Panc1 (cell line): Measurements from ENCODE around the gene RNASE2. TPM values are rescaled to one million over a fixed set of nuclear protein-coding genes. Genes with fewer than 3 reads are reported as not detected.
A peak's percentile ranks its signal among the peaks of the same experiment; 100 is the strongest.

Experiments
- ATAC-seq: fragments of 200-7000 bp; cut with Tn5 transposase; 2 replicates; pipeline ENCODE4 v1.9.1; 2020; ENCODE audit warnings: mild to moderate bottlenecking, moderate library complexity
- BruUV-seq: library from RNA; stranded (reverse); fragments of 400-500 nt; replicated peaks from 2 replicates; lab custom pipeline; 2021; lab: Mats Ljungman, UMichigan
- CTCF ChIA-PET: fragments of 300-600 bp; sonication (Branson Sonifier 250); formaldehyde crosslinking; loops from one replicate; lab custom pipeline; 2022; ENCODE audit warnings: antibody characterized with exemption; lab: Charles Lee
- POLR2A ChIA-PET: fragments of 300-600 bp; sonication (Branson Sonifier 250); formaldehyde crosslinking; loops from one replicate; lab custom pipeline; 2022; ENCODE audit warnings: antibody characterized with exemption; lab: Charles Lee
- DNase-seq: peaks from one replicate; pipeline ENCODE4 v3.0.0-alpha.2; 2010; ENCODE audit warnings: low read depth, low spot score
- H3K27ac ChIP-seq: 2 replicates; pipeline ENCODE4 v1.5.1; 2011; ENCODE audit warnings: mild to moderate bottlenecking, low read length, inconsistent platforms
- H3K27me3 ChIP-seq: fragments of 200-500 bp; sonication (Bioruptor generic); 2 replicates; pipeline ENCODE4 v1.6.0; 2014; ENCODE audit warnings: low read length, inconsistent platforms; ENCODE audit not compliant: control insufficient read depth, insufficient read depth
- H3K36me3 ChIP-seq: fragments of 200-500 bp; sonication (Bioruptor generic); 2 replicates; pipeline ENCODE4 v1.5.1; 2014; ENCODE audit warnings: inconsistent platforms, mild to moderate bottlenecking, low read length, moderate library complexity; ENCODE audit not compliant: control insufficient read depth, insufficient read depth
- H3K4me1 ChIP-seq: 2 replicates; pipeline ENCODE4 v1.5.1; 2011; ENCODE audit warnings: inconsistent platforms, mild to moderate bottlenecking, low read length, moderate library complexity; ENCODE audit not compliant: control insufficient read depth, insufficient read depth
- H3K4me3 ChIP-seq, 2 experiments: 2 replicates each; pipeline ENCODE4 v1.5.1; 2011 to 2012; ENCODE audit warnings: low read depth in 2 of 2, low read length in 2 of 2, mild to moderate bottlenecking in 2 of 2, inconsistent platforms in 1 of 2, moderate library complexity in 1 of 2
- H3K9me3 ChIP-seq: fragments of 200-500 bp; sonication (Bioruptor generic); 2 replicates; pipeline ENCODE4 v1.5.1; 2014; ENCODE audit warnings: low read depth, mild to moderate bottlenecking, inconsistent platforms, low read length, moderate library complexity; ENCODE audit not compliant: control insufficient read depth, insufficient read depth
- CTCF ChIP-seq: fragments of 450-650 bp; IDR thresholded peaks from 2 replicates; pipeline ENCODE4 v1.5.1; 2017; ENCODE audit warnings: mild to moderate bottlenecking
- POLR2AphosphoS5 ChIP-seq: IDR thresholded peaks from 2 replicates; pipeline ENCODE4 v1.6.1; 2012; ENCODE audit warnings: mild to moderate bottlenecking, low read depth, low read length, moderate library complexity
- REST ChIP-seq, 2 experiments: IDR thresholded peaks; 2 replicates each; pipeline ENCODE4 v1.6.1; 2011 to 2012; ENCODE audit warnings: low read depth in 2 of 2, control low read depth in 1 of 2, low read length in 1 of 2, mild to moderate bottlenecking in 1 of 2, moderate library complexity in 1 of 2; ENCODE audit not compliant: insufficient read depth in 1 of 2
- SIN3A ChIP-seq: IDR thresholded peaks from 2 replicates; pipeline ENCODE4 v1.6.1; 2012; ENCODE audit warnings: low read depth, mild to moderate bottlenecking, low read length, moderate library complexity, borderline replicate concordance; ENCODE audit not compliant: insufficient read depth
- TCF7L2 ChIP-seq: IDR thresholded peaks from 2 replicates; pipeline ENCODE4 v1.6.1; 2011; ENCODE audit warnings: mild to moderate bottlenecking, low read depth, low read length, inconsistent platforms
- in situ Hi-C: cut with HindIII; loops from 2 replicates; pipeline ENCODE4 v1.10.0; 2016; ENCODE audit warnings: low sequenced_read_pairs, low pct_unique_long_range_greater_than_20kb
- intact Hi-C: fragments of 100-400 bp; cut with micrococcal nuclease; formaldehyde crosslinking; loops from one replicate; pipeline ENCODE4 v1.10.0; 2022; ENCODE audit not compliant: unreplicated experiment
- total RNA-seq: library from RNA; stranded (reverse); gene quantifications from one replicate; pipeline ENCODE4 v1.2.1, GENCODE V29; 2021; ENCODE audit not compliant: unreplicated experiment

RNASE2 gene
- total RNA-seq, 1 experiment from 2014 or later: not detected

GRCh38 chr14:20989787-20990600, 34.7 kb downstream of the RNASE2 start, which contains the start of gene METTL17:
METTL17 (plus strand) TSS chr14:20989980; CDS start chr14:20990003, 23 bp downstream.
- ChIA-PET CTCF (no interaction called here), POLR2A (no interaction called here)
- Histone ChIP-seq H3K4me3 (peak within 1 kb of the TSS; percentile 94 to 97), H3K9me3 (no peaks in the 10 kb centered on the region), H3K27ac (peak within 1 kb of the TSS; percentile 93), H3K27me3 (no peaks in the 10 kb centered on the region), H3K4me1 (peaks cover 10% of the 10 kb centered on the region), H3K36me3 (peaks cover 11% of the 10 kb centered on the region)
- BruUV-seq: TSS peak; percentile 75
- in situ Hi-C loops: no loop called here
- ATAC-seq (peak; percentile 98), DNase-seq (peak; percentile 88)
- intact Hi-C loops: no loop called here
- TF ChIP-seq REST (IDR thresholded peaks at IDR 0.05; ENCODE audit: insufficient read depth in 1 of 2, low read depth in 2 of 2, low read length in 1 of 2) (no peak), TCF7L2 (no peak), POLR2AphosphoS5 (peak; percentile 70), SIN3A (0 out of 2 replicates have a peak, but pooled peaks have one; percentile 64), CTCF (peak; percentile 36; the same call in 1 of the 2 replicates)

- H3K9me3 ChIP-seq: no peaks in the 10 kb centered on the region
- intact Hi-C loops: no loop called here
- peaks cover 2% of the 10 kb centered on the region; the same call in 1 of the 2 replicates for H3K4me1 ChIP-seq
- in situ Hi-C loops: no loop called here
- ChIA-PET CTCF (no interaction called here), POLR2A (interaction anchor here (0.6 kb wide), 1 partner anchor 9 kb away, joined by 4 read pairs; no protein-coding TSS in a partner anchor)
- no peak for TF ChIP-seq POLR2AphosphoS5
- TF ChIP-seq TCF7L2: no peak
- TF ChIP-seq CTCF: no peak
- no peak for TF ChIP-seq SIN3A
- no peak for TF ChIP-seq REST (IDR thresholded peaks at IDR 0.05; ENCODE audit: insufficient read depth in 1 of 2, low read depth in 2 of 2, low read length in 1 of 2)
- H3K36me3 ChIP-seq: peaks cover 6% of the 10 kb centered on the region
- DNase-seq: no peak
- ATAC-seq: no peak
- no TSS peak for BruUV-seq
- no peak overlapping the region for H3K27ac ChIP-seq
- no peaks in the 10 kb centered on the region for H3K27me3 ChIP-seq
- H3K4me3 ChIP-seq: no peak overlapping the region
Observed at GRCh38 chr14:20996521-20996920, 41.2 kb downstream of the RNASE2 start.
